ENCODE results near the gene CNTNAP2.

DNA sequence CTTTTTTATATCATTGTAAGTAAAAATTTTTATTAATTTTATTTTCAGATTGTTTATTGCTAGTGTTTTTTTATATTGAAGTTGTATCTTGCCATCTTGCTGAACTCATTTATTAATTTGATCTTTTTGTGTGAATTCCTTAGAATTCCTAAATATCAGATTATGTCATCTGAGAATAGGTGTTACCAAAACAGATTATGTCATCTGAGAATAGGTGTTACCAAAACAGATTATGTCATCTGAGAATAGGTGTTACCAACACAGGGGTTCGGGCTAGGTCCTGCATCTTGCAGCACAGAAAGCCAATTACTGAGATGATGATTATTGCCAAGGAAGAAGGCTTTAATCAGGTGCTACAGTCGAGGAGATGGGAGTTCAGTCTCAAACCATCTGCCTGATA is 383.4 kb downstream of the CNTNAP2 start:
- TF ChIP-seq, protein P1, sequence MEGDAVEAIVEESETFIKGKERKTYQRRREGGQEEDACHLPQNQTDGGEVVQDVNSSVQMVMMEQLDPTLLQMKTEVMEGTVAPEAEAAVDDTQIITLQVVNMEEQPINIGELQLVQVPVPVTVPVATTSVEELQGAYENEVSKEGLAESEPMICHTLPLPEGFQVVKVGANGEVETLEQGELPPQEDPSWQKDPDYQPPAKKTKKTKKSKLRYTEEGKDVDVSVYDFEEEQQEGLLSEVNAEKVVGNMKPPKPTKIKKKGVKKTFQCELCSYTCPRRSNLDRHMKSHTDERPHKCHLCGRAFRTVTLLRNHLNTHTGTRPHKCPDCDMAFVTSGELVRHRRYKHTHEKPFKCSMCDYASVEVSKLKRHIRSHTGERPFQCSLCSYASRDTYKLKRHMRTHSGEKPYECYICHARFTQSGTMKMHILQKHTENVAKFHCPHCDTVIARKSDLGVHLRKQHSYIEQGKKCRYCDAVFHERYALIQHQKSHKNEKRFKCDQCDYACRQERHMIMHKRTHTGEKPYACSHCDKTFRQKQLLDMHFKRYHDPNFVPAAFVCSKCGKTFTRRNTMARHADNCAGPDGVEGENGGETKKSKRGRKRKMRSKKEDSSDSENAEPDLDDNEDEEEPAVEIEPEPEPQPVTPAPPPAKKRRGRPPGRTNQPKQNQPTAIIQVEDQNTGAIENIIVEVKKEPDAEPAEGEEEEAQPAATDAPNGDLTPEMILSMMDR (IDR thresholded peaks at IDR 0.05), result no peak
- TF ChIP-seq POLR2A (IDR thresholded peaks at IDR 0.05), result no peak

All from lower leg skin (tissue), 3 donors.